Keratinocyte (primary cell): ENCODE results near the gene SETD6. TPM values are rescaled to one million over a fixed set of nuclear protein-coding genes. Genes with fewer than 3 reads are reported as not detected.
A peak's percentile ranks its signal among the peaks of the same experiment; 100 is the strongest.

ENCODE experiments used
- DNase-seq: peaks from one replicate; pipeline ENCODE4 v3.0.0-alpha.2; 2011; ENCODE audit warnings: low read depth, missing footprints, low spot score
- FAIRE-seq: peaks from 2 replicates; lab custom pipeline; 2011; peaks lifted over from hg19 to GRCh38; lab: Jason Lieb, UNC
- H2AFZ ChIP-seq: 2 replicates; pipeline ENCODE4 v1.6.0; 2012; ENCODE audit warnings: low read length, control low read depth, inconsistent platforms; ENCODE audit not compliant: control insufficient read depth
- H3K27ac ChIP-seq: 2 replicates; pipeline ENCODE4 v1.5.1; 2011; ENCODE audit warnings: low read length; ENCODE audit not compliant: control insufficient read depth, insufficient read depth
- H3K27me3 ChIP-seq: 3 replicates; pipeline ENCODE4 v1.6.0; 2011; ENCODE audit warnings: low read length; ENCODE audit not compliant: control insufficient read depth, insufficient read depth; ENCODE audit errors: extremely low read depth
- H3K36me3 ChIP-seq, 2 experiments: 2 replicates in 1 of 2; 3 replicates in 1 of 2; pipeline ENCODE4 v1.5.1; 2011; ENCODE audit warnings: low read length in 2 of 2, mild to moderate bottlenecking in 1 of 2; ENCODE audit not compliant: control insufficient read depth in 2 of 2, insufficient read depth in 2 of 2; ENCODE audit errors: extremely low read depth in 1 of 2
- H3K4me1 ChIP-seq: 3 replicates; pipeline ENCODE4 v1.5.1; 2011; ENCODE audit warnings: low read length; ENCODE audit not compliant: control insufficient read depth, insufficient read depth; ENCODE audit errors: extremely low read depth
- H3K4me2 ChIP-seq: 3 replicates; pipeline ENCODE4 v1.6.0; 2011; ENCODE audit warnings: low read depth, low read length; ENCODE audit not compliant: control insufficient read depth, insufficient read depth; ENCODE audit errors: extremely low read depth
- H3K4me3 ChIP-seq, 3 experiments: fragments of 200-600 bp in 1 of 3; sonication (generic) in 1 of 3; 2 replicates in 2 of 3; 3 replicates in 1 of 3; pipeline ENCODE4 v1.5.1; 2011 to 2016; ENCODE audit warnings: low read length in 3 of 3, mild to moderate bottlenecking in 3 of 3, control low read depth in 2 of 3, inconsistent platforms in 1 of 3, low read depth in 1 of 3, mixed read lengths in 1 of 3, mixed run types in 1 of 3, moderate library complexity in 1 of 3; ENCODE audit not compliant: control insufficient read depth in 2 of 3, insufficient read depth in 2 of 3; ENCODE audit errors: extremely low read depth in 1 of 3
- H3K79me2 ChIP-seq: 2 replicates; pipeline ENCODE4 v1.6.0; 2012; ENCODE audit warnings: low read length; ENCODE audit not compliant: control insufficient read depth, insufficient read depth
- H3K9ac ChIP-seq: 3 replicates; pipeline ENCODE4 v1.6.0; 2011; ENCODE audit warnings: low read length; ENCODE audit not compliant: control insufficient read depth, insufficient read depth; ENCODE audit errors: extremely low read depth
- H3K9me1 ChIP-seq: 3 replicates; pipeline ENCODE4 v1.6.0; 2011; ENCODE audit warnings: low read length; ENCODE audit not compliant: control insufficient read depth, insufficient read depth; ENCODE audit errors: extremely low read depth
- H3K9me3 ChIP-seq: 2 replicates; pipeline ENCODE4 v1.5.1; 2012; ENCODE audit warnings: low read depth, low read length; ENCODE audit not compliant: control insufficient read depth
- H4K20me1 ChIP-seq: 3 replicates; pipeline ENCODE4 v1.6.0; 2011; ENCODE audit warnings: low read length; ENCODE audit not compliant: control insufficient read depth, insufficient read depth; ENCODE audit errors: extremely low read depth
- CTCF ChIP-seq, 3 experiments: IDR thresholded peaks in 1 of 3; conservative IDR thresholded peaks in 1 of 3; optimal IDR thresholded peaks in 1 of 3; 2 replicates in 2 of 3; 3 replicates in 1 of 3; pipeline versions ENCODE3 to v1.5.1; 2011; ENCODE audit warnings: low read length in 3 of 3, mild to moderate bottlenecking in 3 of 3, moderate library complexity in 2 of 3, control low read depth in 1 of 3, inconsistent platforms in 1 of 3; ENCODE audit not compliant: insufficient read depth in 2 of 3; ENCODE audit errors: extremely low read depth in 1 of 3
- EZH2 ChIP-seq: IDR thresholded peaks from one replicate; pipeline ENCODE4 v1.6.1; 2012; ENCODE audit warnings: inconsistent platforms, mild to moderate bottlenecking, low read length, moderate library complexity
- dilution Hi-C: fragments of 300-500 bp; cut with MboI; formaldehyde crosslinking; loops from one replicate; pipeline ENCODE4 v1.7.0; 2020; ENCODE audit warnings: low sequenced_read_pairs; ENCODE audit not compliant: extremely low pct_ligation_motif_present
- polyA minus RNA-seq, 3 experiments: library from RNA; depleted of rRNA, polyadenylated mRNA; stranded (reverse); fragments of >200 nt; gene quantifications; 1 replicate in 1 of 3; 2 replicates in 1 of 3; 3 replicates in 1 of 3; pipeline ENCODE4 v1.2.3, GENCODE V29; 2011
- polyA plus RNA-seq, 5 experiments: library from polyadenylated mRNA; depleted of rRNA in 3 of 5; stranded (reverse) in 3 of 5; stranded (forward) in 1 of 5; unstranded in 1 of 5; fragments of >200 nt; gene quantifications; 1 replicate in 1 of 5; 2 replicates in 3 of 5; 3 replicates in 1 of 5; pipeline versions ENCODE4 v1.2.1 to v1.2.3, GENCODE V29; 2011 to 2012; ENCODE audit warnings: missing spikeins in 2 of 5, low read depth in 1 of 5, low replicate concordance in 1 of 5

SETD6 gene
- polyA plus RNA-seq (9.6 to 13.5 TPM (median 10.3 TPM) in 3 replicates), polyA minus RNA-seq (2.8 to 9.2 TPM (median 4.3 TPM) in 3 replicates)
- polyA plus RNA-seq (2011; ENCODE audit: low read depth) = 5.0 TPM
- polyA plus RNA-seq (2011; cell fraction: cytosol; rRNA removed) = 5.4 TPM in 2 replicates
- polyA plus RNA-seq (2011; cell fraction: nucleus; rRNA removed) = 25.7 and 28.0 TPM in 2 replicates
- polyA plus RNA-seq (2012; ENCODE audit: low replicate concordance) = 10.0 and 14.4 TPM in 2 replicates
- 11.5 TPM for polyA minus RNA-seq (2011; cell fraction: cytosol; rRNA and poly(A)+ RNA removed)
- 5.0 and 5.1 TPM in 2 replicates for polyA minus RNA-seq (2011; cell fraction: nucleus; rRNA and poly(A)+ RNA removed)

GRCh38 chr16:58515125-58515870 is at the start of gene SETD6:
Gene SETD6 (plus strand): TSS chr16:58515517. CDS start chr16:58515538, 21 bp downstream.
- Histone ChIP-seq H3K27ac (peak within 1 kb of the TSS; percentile 74), H4K20me1 (peaks cover 11% of the 10 kb centered on the region), H3K79me2 (no peaks in the 10 kb centered on the region), H3K9ac (peak within 1 kb of the TSS; percentile 82), H2AFZ (peak within 1 kb of the TSS; percentile 87), H3K9me3 (no peaks in the 10 kb centered on the region), H3K36me3 (peaks cover 9 to 30% of the 10 kb centered on the region in 2 experiments), H3K4me3 (peak within 1 kb of the TSS; percentile 66 to 91 (median 78)), H3K9me1 (no peaks in the 10 kb centered on the region), H3K27me3 (no peaks in the 10 kb centered on the region), H3K4me2 (peak within 1 kb of the TSS; percentile 87), H3K4me1 (peaks cover 14% of the 10 kb centered on the region)
- peak; percentile 25 for DNase-seq
- no peak for FAIRE-seq
- TF ChIP-seq EZH2 = no peak
- peak in 1 of 3 experiments; percentile 24 for TF ChIP-seq CTCF (optimal IDR thresholded peaks at IDR 0.05 in 1 of 3, IDR thresholded peaks at IDR 0.05 in 1 of 3, conservative IDR thresholded peaks at IDR 0.05 in 1 of 3; ENCODE audit: extremely low read depth in 1 of 3, insufficient read depth in 2 of 3, low read length in 3 of 3)
- dilution Hi-C loops = no loop called here

GRCh38 chr16:58465817-58466216 is 49.5 kb upstream of the SETD6 start:
- dilution Hi-C loops = no loop called here
- H3K27me3 ChIP-seq = peaks cover 47% of the 10 kb centered on the region
- no peaks in the 10 kb centered on the region for H4K20me1 ChIP-seq
- peaks cover 5% of the 10 kb centered on the region for H3K4me1 ChIP-seq
- no peak overlapping the region for H3K27ac ChIP-seq
- no peaks in the 10 kb centered on the region for H3K36me3 ChIP-seq
- H3K9me1 ChIP-seq = no peaks in the 10 kb centered on the region
- no peaks in the 10 kb centered on the region for H3K9me3 ChIP-seq
- FAIRE-seq (no peak), DNase-seq (no peak)
- no peaks in the 10 kb centered on the region for H3K79me2 ChIP-seq
- no peak overlapping the region for H3K4me3 ChIP-seq
- no peak overlapping the region for H2AFZ ChIP-seq
- no peak overlapping the region for H3K9ac ChIP-seq
- TF ChIP-seq EZH2 (no peak), CTCF (optimal IDR thresholded peaks at IDR 0.05 in 1 of 3, IDR thresholded peaks at IDR 0.05 in 1 of 3, conservative IDR thresholded peaks at IDR 0.05 in 1 of 3; ENCODE audit: extremely low read depth in 1 of 3, insufficient read depth in 2 of 3, low read length in 3 of 3) (no peak)
- H3K4me2 ChIP-seq = no peak overlapping the region
